BE2C (cell line): ENCODE data around the gene MYO7B.

Experiments used
- DNase-seq: peaks from one replicate; pipeline ENCODE4 v3.0.0-alpha.2; 2020
- H3K27me3 ChIP-seq: fragments of 250-450 bp; sonication (Bioruptor Pico); 2 replicates; pipeline ENCODE4 v1.5.1; 2020; ENCODE audit warnings: mild to moderate bottlenecking
- H3K36me3 ChIP-seq: fragments of 250-450 bp; sonication (Bioruptor Pico); 2 replicates; pipeline ENCODE4 v1.5.1; 2020; ENCODE audit warnings: mild to moderate bottlenecking
- H3K4me1 ChIP-seq: fragments of 250-450 bp; sonication (Bioruptor Pico); 2 replicates; pipeline ENCODE4 v1.5.1; 2020
- H3K4me3 ChIP-seq: 2 replicates; pipeline ENCODE4 v1.5.1; 2011; ENCODE audit warnings: low read depth, low read length
- H3K9me3 ChIP-seq: fragments of 250-450 bp; sonication (Bioruptor Pico); 2 replicates; pipeline ENCODE4 v1.5.1; 2020
- CTCF ChIP-seq: IDR thresholded peaks from 2 replicates; pipeline ENCODE4 v1.5.1; 2012; ENCODE audit warnings: mild to moderate bottlenecking, low read depth, low read length

Gene MYO7B

GRCh38 chr2:127653421-127654083, 118.1 kb downstream of the MYO7B start:
- no peak for TF ChIP-seq CTCF
- H3K9me3 ChIP-seq: no peaks in the 10 kb centered on the region
- no peak overlapping the region for H3K4me3 ChIP-seq
- no peaks in the 10 kb centered on the region for H3K36me3 ChIP-seq
- no peaks in the 10 kb centered on the region for H3K27me3 ChIP-seq
- peaks cover 12% of the 10 kb centered on the region for H3K4me1 ChIP-seq
- no peak for DNase-seq

- no peak for DNase-seq
- no peaks in the 10 kb centered on the region for H3K27me3 ChIP-seq
- peaks cover 12% of the 10 kb centered on the region for H3K4me1 ChIP-seq
- no peaks in the 10 kb centered on the region for H3K9me3 ChIP-seq
- H3K4me3 ChIP-seq: no peak overlapping the region
- no peak for TF ChIP-seq CTCF
- no peaks in the 10 kb centered on the region for H3K36me3 ChIP-seq
These were observed 118.8 kb downstream of the MYO7B start for GRCh38 chr2:127654084-127654837.

- Histone ChIP-seq H3K4me3 (no peak overlapping the region), H3K27me3 (no peaks in the 10 kb centered on the region), H3K36me3 (no peaks in the 10 kb centered on the region), H3K9me3 (no peaks in the 10 kb centered on the region), H3K4me1 (peaks cover 12% of the 10 kb centered on the region)
- no peak for DNase-seq
- no peak for TF ChIP-seq CTCF
These were observed 119.3 kb downstream of the MYO7B start for GRCh38 chr2:127654838-127655175.

GRCh38 chr2:127655209-127656073, 120.0 kb downstream of the MYO7B start:
- DNase-seq: no peak
- no peak overlapping the region for H3K4me3 ChIP-seq
- H3K4me1 ChIP-seq: peaks cover 12% of the 10 kb centered on the region
- TF ChIP-seq CTCF: no peak
- H3K9me3 ChIP-seq: no peaks in the 10 kb centered on the region
- H3K27me3 ChIP-seq: no peaks in the 10 kb centered on the region
- no peaks in the 10 kb centered on the region for H3K36me3 ChIP-seq

GRCh38 chr2:127656569-127657231, 121.2 kb downstream of the MYO7B start:
- DNase-seq: no peak
- no peak for TF ChIP-seq CTCF
- Histone ChIP-seq H3K36me3 (no peaks in the 10 kb centered on the region), H3K9me3 (no peaks in the 10 kb centered on the region), H3K4me1 (peaks cover 8% of the 10 kb centered on the region), H3K27me3 (no peaks in the 10 kb centered on the region), H3K4me3 (no peak overlapping the region)
